Panc1 (cell line): Measurements from ENCODE around the gene SCN1B.

ENCODE experiments used
- CTCF ChIP-seq: fragments of 450-650 bp; IDR thresholded peaks from 2 replicates; pipeline ENCODE4 v1.5.1; 2017; ENCODE audit warnings: mild to moderate bottlenecking
- POLR2AphosphoS5 ChIP-seq: IDR thresholded peaks from 2 replicates; pipeline ENCODE4 v1.6.1; 2012; ENCODE audit warnings: mild to moderate bottlenecking, low read depth, low read length, moderate library complexity
- TCF7L2 ChIP-seq: IDR thresholded peaks from 2 replicates; pipeline ENCODE4 v1.6.1; 2011; ENCODE audit warnings: mild to moderate bottlenecking, low read depth, low read length, inconsistent platforms
- TF ChIP-seq, protein P1 (sequence below), 2 experiments: IDR thresholded peaks; 2 replicates each; pipeline ENCODE4 v1.6.1; 2011 to 2012; ENCODE audit warnings: low read depth in 2 of 2, control low read depth in 1 of 2, low read length in 1 of 2, mild to moderate bottlenecking in 1 of 2, moderate library complexity in 1 of 2; ENCODE audit not compliant: insufficient read depth in 1 of 2

GRCh38 chr19:35088131-35088913 lies 58.1 kb downstream of the SCN1B start:
- no peak for TF ChIP-seq CTCF
- no peak for TF ChIP-seq POLR2AphosphoS5
- TF ChIP-seq, protein P1, sequence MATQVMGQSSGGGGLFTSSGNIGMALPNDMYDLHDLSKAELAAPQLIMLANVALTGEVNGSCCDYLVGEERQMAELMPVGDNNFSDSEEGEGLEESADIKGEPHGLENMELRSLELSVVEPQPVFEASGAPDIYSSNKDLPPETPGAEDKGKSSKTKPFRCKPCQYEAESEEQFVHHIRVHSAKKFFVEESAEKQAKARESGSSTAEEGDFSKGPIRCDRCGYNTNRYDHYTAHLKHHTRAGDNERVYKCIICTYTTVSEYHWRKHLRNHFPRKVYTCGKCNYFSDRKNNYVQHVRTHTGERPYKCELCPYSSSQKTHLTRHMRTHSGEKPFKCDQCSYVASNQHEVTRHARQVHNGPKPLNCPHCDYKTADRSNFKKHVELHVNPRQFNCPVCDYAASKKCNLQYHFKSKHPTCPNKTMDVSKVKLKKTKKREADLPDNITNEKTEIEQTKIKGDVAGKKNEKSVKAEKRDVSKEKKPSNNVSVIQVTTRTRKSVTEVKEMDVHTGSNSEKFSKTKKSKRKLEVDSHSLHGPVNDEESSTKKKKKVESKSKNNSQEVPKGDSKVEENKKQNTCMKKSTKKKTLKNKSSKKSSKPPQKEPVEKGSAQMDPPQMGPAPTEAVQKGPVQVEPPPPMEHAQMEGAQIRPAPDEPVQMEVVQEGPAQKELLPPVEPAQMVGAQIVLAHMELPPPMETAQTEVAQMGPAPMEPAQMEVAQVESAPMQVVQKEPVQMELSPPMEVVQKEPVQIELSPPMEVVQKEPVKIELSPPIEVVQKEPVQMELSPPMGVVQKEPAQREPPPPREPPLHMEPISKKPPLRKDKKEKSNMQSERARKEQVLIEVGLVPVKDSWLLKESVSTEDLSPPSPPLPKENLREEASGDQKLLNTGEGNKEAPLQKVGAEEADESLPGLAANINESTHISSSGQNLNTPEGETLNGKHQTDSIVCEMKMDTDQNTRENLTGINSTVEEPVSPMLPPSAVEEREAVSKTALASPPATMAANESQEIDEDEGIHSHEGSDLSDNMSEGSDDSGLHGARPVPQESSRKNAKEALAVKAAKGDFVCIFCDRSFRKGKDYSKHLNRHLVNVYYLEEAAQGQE (IDR thresholded peaks at IDR 0.05; ENCODE audit: insufficient read depth in 1 of 2, low read depth in 2 of 2, low read length in 1 of 2), result no peak
- TF ChIP-seq TCF7L2, result no peak
